Chondrocyte (in vitro differentiated cells): ENCODE measurements around the gene MYH10. TPM values are rescaled to one million over a fixed set of nuclear protein-coding genes. Genes with fewer than 3 reads are reported as not detected.
A peak's percentile ranks its signal among the peaks of the same experiment; 100 is the strongest.

Experiments
- DNase-seq: peaks from one replicate; pipeline ENCODE4 v3.0.0; 2021; ENCODE audit warnings: mixed read lengths, low spot score
- H3K27ac Mint-ChIP-seq: one replicate; pipeline ENCODE4 v1.8.0; 2021; ENCODE audit warnings: mild to moderate bottlenecking, moderate library complexity, mixed read lengths; ENCODE audit not compliant: unreplicated experiment
- H3K27me3 Mint-ChIP-seq: 2 replicates; pipeline ENCODE4 v1.8.0; 2021; ENCODE audit warnings: low read depth, mixed read lengths
- H3K36me3 Mint-ChIP-seq: 2 replicates; pipeline ENCODE4 v1.8.0; 2021; ENCODE audit warnings: low read depth, mixed read lengths
- H3K4me1 Mint-ChIP-seq: 2 replicates; pipeline ENCODE4 v1.8.0; 2021; ENCODE audit warnings: low read depth, mild to moderate bottlenecking, mixed read lengths
- H3K4me3 Mint-ChIP-seq: one replicate; pipeline ENCODE4 v1.8.0; 2021; ENCODE audit warnings: mild to moderate bottlenecking, moderate library complexity, mixed read lengths; ENCODE audit not compliant: unreplicated experiment
- H3K9me3 Mint-ChIP-seq: 2 replicates; pipeline ENCODE4 v1.8.0; 2021; ENCODE audit warnings: low read depth, mixed read lengths
- CTCF ChIP-seq: fragments of 200-600 bp; sonication (generic); IDR thresholded peaks from 2 replicates; pipeline ENCODE4 v1.5.0; 2021; ENCODE audit warnings: antibody characterized with exemption, mild to moderate bottlenecking, moderate library complexity
- long read RNA-seq: library from polyadenylated mRNA; stranded (forward); transcript quantifications from one replicate; pipeline ENCODE4 v2.0.0, GENCODE V29; 2021
- total RNA-seq: library from RNA; stranded (reverse); gene quantifications from 3 replicates; pipeline ENCODE4 v1.2.1, GENCODE V29; 2021

MYH10 gene
- 211 to 296 TPM (median 284 TPM) in 3 replicates for total RNA-seq
- long read RNA-seq, full-length matches to known transcripts: 166 of 329 reads
- long read RNA-seq, partial matches to known transcripts: 112 of 329 reads
- long read RNA-seq, other reads (novel, unspliced or antisense): 51 of 329 reads

- peaks cover 1% of the 10 kb centered on the region for H3K36me3 Mint-ChIP-seq
- H3K4me3 Mint-ChIP-seq: peak within 1 kb of the TSS; percentile 99
- no peaks in the 10 kb centered on the region for H3K27me3 Mint-ChIP-seq
- peaks cover 22% of the 10 kb centered on the region for H3K4me1 Mint-ChIP-seq
- no peak for DNase-seq
- TF ChIP-seq CTCF: peak; percentile 8
- peak within 1 kb of the TSS; percentile 97 for H3K27ac Mint-ChIP-seq
- H3K9me3 Mint-ChIP-seq: no peaks in the 10 kb centered on the region
Measured at GRCh38 chr17:8630227-8630801, at the start of gene MYH10. Gene MYH10, minus strand, starts transcription at chr17:8630725. Its CDS starts 7,479 bp downstream, at chr17:8623246.

GRCh38 chr17:8679126-8679525, 48.6 kb upstream of the MYH10 start:
- no peak for TF ChIP-seq CTCF
- DNase-seq: no peak
- Mint-ChIP-seq H3K4me1 (peaks cover 48% of the 10 kb centered on the region), H3K27ac (no peak overlapping the region), H3K9me3 (peaks cover 11% of the 10 kb centered on the region), H3K27me3 (no peaks in the 10 kb centered on the region), H3K36me3 (peaks cover 7% of the 10 kb centered on the region), H3K4me3 (no peak overlapping the region)

- no peak for DNase-seq
- Mint-ChIP-seq H3K27ac (peak overlapping the region; percentile 94), H3K36me3 (peaks cover 7% of the 10 kb centered on the region), H3K27me3 (no peaks in the 10 kb centered on the region), H3K4me3 (peak overlapping the region; percentile 15), H3K9me3 (peaks cover 11% of the 10 kb centered on the region), H3K4me1 (peaks cover 47% of the 10 kb centered on the region)
- TF ChIP-seq CTCF: no peak
Measured at GRCh38 chr17:8675306-8675705, 44.8 kb upstream of the MYH10 start.

GRCh38 chr17:8674344-8675305, 44.1 kb upstream of the MYH10 start:
- Mint-ChIP-seq H3K27me3 (no peaks in the 10 kb centered on the region), H3K36me3 (peaks cover 7% of the 10 kb centered on the region), H3K9me3 (peaks cover 11% of the 10 kb centered on the region), H3K27ac (peak overlapping the region; percentile 94), H3K4me3 (peak overlapping the region; percentile 15), H3K4me1 (peaks cover 49% of the 10 kb centered on the region)
- no peak for TF ChIP-seq CTCF
- no peak for DNase-seq

- H3K9me3 Mint-ChIP-seq: peaks cover 5% of the 10 kb centered on the region
- H3K27ac Mint-ChIP-seq: peak overlapping the region; percentile 94
- TF ChIP-seq CTCF: no peak
- no peak overlapping the region for H3K4me3 Mint-ChIP-seq
- peaks cover 1% of the 10 kb centered on the region for H3K36me3 Mint-ChIP-seq
- DNase-seq: no peak
- peaks cover 58% of the 10 kb centered on the region for H3K4me1 Mint-ChIP-seq
- H3K27me3 Mint-ChIP-seq: no peaks in the 10 kb centered on the region
Measured at GRCh38 chr17:8673612-8674011, 43.1 kb upstream of the MYH10 start.
